Measurements from ENCODE around the gene PBXIP1. TPM values are rescaled to one million over a fixed set of nuclear protein-coding genes. Genes with fewer than 3 reads are reported as not detected.

PBXIP1 gene
- total and polyA plus RNA-seq, 2 of the 13 experiments (the other 11 are each of a cell fraction or from before 2014, with no cell fraction given): 16.3 to 31.9 TPM

- TF ChIP-seq SETDB1 (CRISPR knock-in tag; IDR thresholded peaks at IDR 0.05; ENCODE audit: borderline replicate concordance) (no peak), PBX2 (CRISPR knock-in tag; IDR thresholded peaks at IDR 0.05) (no peak), ZUFSP (CRISPR knock-in tag; IDR thresholded peaks at IDR 0.05; ENCODE audit: borderline replicate concordance) (no peak), FOXO1 (CRISPR knock-in tag; IDR thresholded peaks at IDR 0.05) (no peak), ZNF317 (CRISPR knock-in tag; IDR thresholded peaks at IDR 0.05) (no peak; the same call in none of the 2 replicates), NFKB2 (CRISPR knock-in tag; IDR thresholded peaks at IDR 0.05; ENCODE audit: borderline replicate concordance) (no peak), NR0B2 (CRISPR knock-in tag; IDR thresholded peaks at IDR 0.05) (no peak), CREM (IDR thresholded peaks at IDR 0.05) (peak; percentile 69), CREM (CRISPR knock-in tag; IDR thresholded peaks at IDR 0.05) (no peak), FIP1L1 (IDR thresholded peaks at IDR 0.05; ENCODE audit: borderline replicate concordance, insufficient read depth, low read depth, low read length) (no peak), SIX1 (CRISPR knock-in tag; IDR thresholded peaks at IDR 0.05; ENCODE audit: borderline replicate concordance) (no peak), ZNF337 (CRISPR knock-in tag; IDR thresholded peaks at IDR 0.05; ENCODE audit: borderline replicate concordance, low read depth) (no peak), MED13 (CRISPR knock-in tag; IDR thresholded peaks at IDR 0.05) (0 out of 2 replicates have a peak, but pooled peaks have one; percentile 65), CREB1 (IDR thresholded peaks at IDR 0.05) (no peak), CREB1 (CRISPR knock-in tag; IDR thresholded peaks at IDR 0.05) (peak; percentile 81; the same call in 1 of the 2 replicates), ZBTB42 (CRISPR knock-in tag; IDR thresholded peaks at IDR 0.05) (no peak), ZNF138 (CRISPR knock-in tag; IDR thresholded peaks at IDR 0.05; ENCODE audit: low read depth) (no peak), MLLT10 (CRISPR knock-in tag; IDR thresholded peaks at IDR 0.05) (no peak), BRD4 (CRISPR knock-in tag; IDR thresholded peaks at IDR 0.05) (peak; percentile 84; the same call in 1 of the 2 replicates), PRMT3 (CRISPR knock-in tag; IDR thresholded peaks at IDR 0.05; ENCODE audit: borderline replicate concordance, low read depth) (no peak), U2AF2 (IDR thresholded peaks at IDR 0.05; ENCODE audit: low read depth, low read length) (no peak), ZNF678 (CRISPR knock-in tag; IDR thresholded peaks at IDR 0.05) (no peak), ZNF572 (CRISPR knock-in tag; IDR thresholded peaks at IDR 0.05) (no peak), HDAC2 (CRISPR knock-in tag; IDR thresholded peaks at IDR 0.05) (peak; percentile 67; the same call in 1 of the 2 replicates)
- TF ChIP-seq, protein P1, sequence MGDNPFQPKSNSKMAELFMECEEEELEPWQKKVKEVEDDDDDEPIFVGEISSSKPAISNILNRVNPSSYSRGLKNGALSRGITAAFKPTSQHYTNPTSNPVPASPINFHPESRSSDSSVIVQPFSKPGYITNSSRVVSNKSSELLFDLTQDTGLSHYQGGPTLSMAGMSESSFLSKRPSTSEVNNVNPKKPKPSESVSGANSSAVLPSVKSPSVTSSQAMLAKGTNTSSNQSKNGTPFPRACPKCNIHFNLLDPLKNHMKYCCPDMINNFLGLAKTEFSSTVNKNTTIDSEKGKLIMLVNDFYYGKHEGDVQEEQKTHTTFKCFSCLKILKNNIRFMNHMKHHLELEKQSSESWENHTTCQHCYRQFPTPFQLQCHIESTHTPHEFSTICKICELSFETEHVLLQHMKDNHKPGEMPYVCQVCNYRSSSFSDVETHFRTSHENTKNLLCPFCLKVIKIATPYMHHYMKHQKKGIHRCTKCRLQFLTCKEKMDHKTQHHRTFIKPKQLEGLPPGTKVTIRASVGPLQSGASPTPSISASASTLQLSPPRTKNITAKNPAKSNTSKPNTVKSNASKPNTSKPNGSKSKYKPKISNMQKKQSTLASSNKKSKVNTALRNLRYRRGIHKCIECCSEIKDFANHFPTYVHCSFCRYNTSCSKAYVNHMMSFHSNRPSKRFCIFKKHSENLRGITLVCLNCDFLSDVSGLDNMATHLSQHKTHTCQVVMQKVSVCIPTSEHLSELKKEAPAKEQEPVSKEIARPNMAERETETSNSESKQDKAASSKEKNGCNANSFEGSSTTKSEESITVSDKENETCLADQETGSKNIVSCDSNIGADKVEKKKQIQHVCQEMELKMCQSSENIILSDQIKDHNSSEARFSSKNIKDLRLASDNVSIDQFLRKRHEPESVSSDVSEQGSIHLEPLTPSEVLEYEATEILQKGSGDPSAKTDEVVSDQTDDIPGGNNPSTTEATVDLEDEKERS (CRISPR knock-in tag; IDR thresholded peaks at IDR 0.05): no peak
These were observed 16.8 kb upstream of the PBXIP1 start (continued) for GRCh38 chr1:154972517-154973343.
